ENCODE measurements around the gene ZNF611. TPM values are rescaled to one million over a fixed set of nuclear protein-coding genes. Genes with fewer than 3 reads are reported as not detected.
"Not testable (repeated sequence)": the region's sequence is repeated elsewhere in the genome, so short reads cannot be mapped to it uniquely, and the experiment has no call there.

The ZNF611 gene
- total and polyA plus RNA-seq, 7 experiments from 2014 or later: 23.4 to 56.0 (median 36.8) TPM

- peak overlapping the region in 2 of 9 donors; percentile 26 to 43 for H3K27ac Mint-ChIP-seq
- peak overlapping the region in 1 of 10 donors; percentile 25 for H3K4me3 Mint-ChIP-seq
- H3K4me3 ChIP-seq (ENCODE audit: low read length); ATAC-seq; H3K4me1 ChIP-seq (ENCODE audit: control insufficient read depth in 2 of 2, insufficient read depth in 2 of 2, low read length in 2 of 2); CTCF ChIA-PET; H3K27me3 Mint-ChIP-seq; H3K27me3 ChIP-seq (ENCODE audit: control insufficient read depth in 2 of 2, insufficient read depth in 2 of 2, low read length in 2 of 2); intact Hi-C loops (cut with micrococcal nuclease); DNase-seq; POLR2A ChIA-PET; H3K27ac ChIP-seq (ENCODE audit: low read depth, low read length): not testable (repeated sequence)
- H3K4me1 Mint-ChIP-seq: peaks cover 0 to 13% (median 0%) of the 10 kb centered on the region in 7 donors
- peaks cover 25 to 90% (median 88%) of the 10 kb centered on the region in 5 donors for H3K36me3 Mint-ChIP-seq
- Histone ChIP-seq H3K36me3 (ENCODE audit: control insufficient read depth in 2 of 3, insufficient read depth in 3 of 3, low read length in 3 of 3) (peaks cover 4 to 65% (median 18%) of the 10 kb centered on the region in 3 experiments), H3K9me3 (ENCODE audit: control insufficient read depth in 2 of 3, low read length in 3 of 3) (peaks cover 0 to 28% (median 6%) of the 10 kb centered on the region in 3 experiments)
- peaks cover 4 to 91% (median 53%) of the 10 kb centered on the region in 11 donors for H3K9me3 Mint-ChIP-seq
These were observed 23.2 kb downstream of the ZNF611 start for GRCh38 chr19:52711661-52712060.

- ATAC-seq: no peak
- intact Hi-C loops (cut with micrococcal nuclease): no loop called here
- Histone ChIP-seq H3K4me1 (ENCODE audit: control insufficient read depth in 2 of 2, insufficient read depth in 2 of 2, low read length in 2 of 2) (no peaks in the 10 kb centered on the region), H3K4me3 (ENCODE audit: low read length) (no peak overlapping the region), H3K27ac (ENCODE audit: low read depth, low read length) (no peak overlapping the region), H3K9me3 (ENCODE audit: control insufficient read depth in 2 of 3, low read length in 3 of 3) (peaks cover 5 to 38% (median 14%) of the 10 kb centered on the region in 3 experiments), H3K27me3 (ENCODE audit: control insufficient read depth in 2 of 2, insufficient read depth in 2 of 2, low read length in 2 of 2) (no peaks in the 10 kb centered on the region), H3K36me3 (ENCODE audit: control insufficient read depth in 2 of 3, insufficient read depth in 3 of 3, low read length in 3 of 3) (peaks cover 11 to 77% (median 30%) of the 10 kb centered on the region in 3 experiments)
- Mint-ChIP-seq H3K4me1 (peaks cover 0 to 3% (median 0%) of the 10 kb centered on the region in 7 donors), H3K4me3 (no peak overlapping the region), H3K36me3 (peaks cover 33 to 90% (median 88%) of the 10 kb centered on the region in 5 donors), H3K27me3 (no peaks in the 10 kb centered on the region), H3K27ac (no peak overlapping the region), H3K9me3 (peaks cover 10 to 91% (median 64%) of the 10 kb centered on the region in 11 donors)
- no peak for DNase-seq
- POLR2A ChIA-PET: no interaction called here
- CTCF ChIA-PET: no interaction called here
These were observed 24.3 kb downstream of the ZNF611 start for GRCh38 chr19:52710538-52710937.

- H3K4me1 Mint-ChIP-seq; intact Hi-C loops (cut with micrococcal nuclease); CTCF ChIA-PET; H3K27ac ChIP-seq (ENCODE audit: low read depth, low read length); H3K4me3 Mint-ChIP-seq; DNase-seq; H3K27me3 ChIP-seq (ENCODE audit: control insufficient read depth in 2 of 2, insufficient read depth in 2 of 2, low read length in 2 of 2); H3K4me1 ChIP-seq (ENCODE audit: control insufficient read depth in 2 of 2, insufficient read depth in 2 of 2, low read length in 2 of 2); POLR2A ChIA-PET; H3K27me3 Mint-ChIP-seq; ATAC-seq; H3K4me3 ChIP-seq (ENCODE audit: low read length); H3K27ac Mint-ChIP-seq: not testable (repeated sequence)
- Histone ChIP-seq H3K9me3 (ENCODE audit: control insufficient read depth in 2 of 3, low read length in 3 of 3) (peaks cover 7 to 73% (median 19%) of the 10 kb centered on the region in 3 experiments), H3K36me3 (ENCODE audit: control insufficient read depth in 2 of 3, insufficient read depth in 3 of 3, low read length in 3 of 3) (peaks cover 11 to 45% (median 24%) of the 10 kb centered on the region in 3 experiments)
- H3K36me3 Mint-ChIP-seq: peaks cover 30 to 75% (median 64%) of the 10 kb centered on the region in 5 donors
- peaks cover 13 to 96% (median 75%) of the 10 kb centered on the region in 11 donors for H3K9me3 Mint-ChIP-seq
These were observed 29.2 kb downstream of the ZNF611 start for GRCh38 chr19:52705615-52706014.

- ATAC-seq (no peak), DNase-seq (no peak)
- Mint-ChIP-seq H3K27ac (no peak overlapping the region), H3K4me1 (peaks cover 0 to 2% (median 0%) of the 10 kb centered on the region in 7 donors), H3K4me3 (no peak overlapping the region), H3K9me3 (peaks cover 13 to 98% (median 70%) of the 10 kb centered on the region in 11 donors), H3K36me3 (peaks cover 30 to 71% (median 53%) of the 10 kb centered on the region in 5 donors), H3K27me3 (no peaks in the 10 kb centered on the region)
- H3K4me3 ChIP-seq (ENCODE audit: low read length): no peak overlapping the region
- no peak overlapping the region for H3K27ac ChIP-seq (ENCODE audit: low read depth, low read length)
- CTCF ChIA-PET: no interaction called here
- no peaks in the 10 kb centered on the region for H3K27me3 ChIP-seq (ENCODE audit: control insufficient read depth in 2 of 2, insufficient read depth in 2 of 2, low read length in 2 of 2)
- intact Hi-C loops (cut with micrococcal nuclease): no loop called here
- POLR2A ChIA-PET: no interaction called here
- H3K4me1 ChIP-seq (ENCODE audit: control insufficient read depth in 2 of 2, insufficient read depth in 2 of 2, low read length in 2 of 2): no peaks in the 10 kb centered on the region
- peaks cover 11 to 33% (median 16%) of the 10 kb centered on the region in 3 experiments for H3K36me3 ChIP-seq (ENCODE audit: control insufficient read depth in 2 of 3, insufficient read depth in 3 of 3, low read length in 3 of 3)
- peaks cover 7 to 77% (median 19%) of the 10 kb centered on the region in 3 experiments for H3K9me3 ChIP-seq (ENCODE audit: control insufficient read depth in 2 of 3, low read length in 3 of 3)
These were observed 30.9 kb downstream of the ZNF611 start for GRCh38 chr19:52703917-52704316.

- POLR2A ChIA-PET: interaction anchor here (0.7 kb wide), 1 partner anchor 92 kb away, joined by 3 read pairs; no protein-coding TSS in a partner anchor
- CTCF ChIA-PET: no interaction called here
- H3K27me3 Mint-ChIP-seq: no peaks in the 10 kb centered on the region
- no peaks in the 10 kb centered on the region for H3K27me3 ChIP-seq (ENCODE audit: control insufficient read depth in 2 of 2, insufficient read depth in 2 of 2, low read length in 2 of 2)
- peaks cover 9 to 95% (median 54%) of the 10 kb centered on the region in 11 donors for H3K9me3 Mint-ChIP-seq
- H3K27ac ChIP-seq (ENCODE audit: low read depth, low read length): no peak overlapping the region
- intact Hi-C loops (cut with micrococcal nuclease): no loop called here
- DNase-seq (no peak), ATAC-seq (no peak)
- H3K27ac Mint-ChIP-seq: no peak overlapping the region
- H3K36me3 Mint-ChIP-seq: peaks cover 14 to 48% (median 23%) of the 10 kb centered on the region in 5 donors
- H3K36me3 ChIP-seq (ENCODE audit: control insufficient read depth in 2 of 3, insufficient read depth in 3 of 3, low read length in 3 of 3): peaks cover 0 to 5% (median 2%) of the 10 kb centered on the region in 3 experiments
- peak overlapping the region in 1 of 10 donors; percentile 58 for H3K4me3 Mint-ChIP-seq
- H3K4me3 ChIP-seq (ENCODE audit: low read length): no peak overlapping the region
- peaks cover 0 to 2% (median 0%) of the 10 kb centered on the region in 7 donors for H3K4me1 Mint-ChIP-seq
- no peaks in the 10 kb centered on the region for H3K4me1 ChIP-seq (ENCODE audit: control insufficient read depth in 2 of 2, insufficient read depth in 2 of 2, low read length in 2 of 2)
- H3K9me3 ChIP-seq (ENCODE audit: control insufficient read depth in 2 of 3, low read length in 3 of 3): peaks cover 3 to 52% (median 6%) of the 10 kb centered on the region in 3 experiments
These were observed 34.2 kb downstream of the ZNF611 start for GRCh38 chr19:52700673-52701072.

- H3K4me3 Mint-ChIP-seq; H3K4me1 ChIP-seq (ENCODE audit: control insufficient read depth in 2 of 2, insufficient read depth in 2 of 2, low read length in 2 of 2); CTCF ChIA-PET; ATAC-seq; H3K27ac ChIP-seq (ENCODE audit: low read depth, low read length); H3K27me3 ChIP-seq (ENCODE audit: control insufficient read depth in 2 of 2, insufficient read depth in 2 of 2, low read length in 2 of 2); intact Hi-C loops (cut with micrococcal nuclease); H3K4me1 Mint-ChIP-seq; H3K36me3 ChIP-seq (ENCODE audit: control insufficient read depth in 2 of 3, insufficient read depth in 3 of 3, low read length in 3 of 3); DNase-seq; H3K4me3 ChIP-seq (ENCODE audit: low read length); H3K27ac Mint-ChIP-seq; H3K27me3 Mint-ChIP-seq; POLR2A ChIA-PET: not testable (repeated sequence)
- peaks cover 0 to 89% (median 46%) of the 10 kb centered on the region in 11 donors for H3K9me3 Mint-ChIP-seq
- peaks cover 0 to 41% (median 5%) of the 10 kb centered on the region in 3 experiments for H3K9me3 ChIP-seq (ENCODE audit: control insufficient read depth in 2 of 3, low read length in 3 of 3)
- H3K36me3 Mint-ChIP-seq: peaks cover 3 to 37% (median 12%) of the 10 kb centered on the region in 5 donors
These were observed 35.3 kb downstream of the ZNF611 start for GRCh38 chr19:52699555-52699954.

GRCh38 chr19:52695996-52696395, 38.8 kb downstream of the ZNF611 start:
- H3K27me3 ChIP-seq (ENCODE audit: control insufficient read depth in 2 of 2, insufficient read depth in 2 of 2, low read length in 2 of 2): no peaks in the 10 kb centered on the region
- intact Hi-C loops (cut with micrococcal nuclease): no loop called here
- H3K27ac ChIP-seq (ENCODE audit: low read depth, low read length): no peak overlapping the region
- no peaks in the 10 kb centered on the region for H3K36me3 ChIP-seq (ENCODE audit: control insufficient read depth in 2 of 3, insufficient read depth in 3 of 3, low read length in 3 of 3)
- H3K4me3 ChIP-seq (ENCODE audit: low read length): no peak overlapping the region
- peaks cover 0 to 2% of the 10 kb centered on the region in 2 donors for H3K4me1 ChIP-seq (ENCODE audit: control insufficient read depth in 2 of 2, insufficient read depth in 2 of 2, low read length in 2 of 2)
- Mint-ChIP-seq H3K27ac (no peak overlapping the region), H3K9me3 (peaks cover 0 to 53% (median 25%) of the 10 kb centered on the region in 11 donors), H3K27me3 (no peaks in the 10 kb centered on the region), H3K36me3 (peaks cover 0 to 24% (median 6%) of the 10 kb centered on the region in 5 donors), H3K4me3 (no peak overlapping the region), H3K4me1 (peaks cover under 1 to 5% (median 2%) of the 10 kb centered on the region in 7 donors)
- H3K9me3 ChIP-seq (ENCODE audit: control insufficient read depth in 2 of 3, low read length in 3 of 3): peaks cover 0 to 13% (median 2%) of the 10 kb centered on the region in 3 experiments
- ChIA-PET CTCF (no interaction called here), POLR2A (no interaction called here)
- DNase-seq (no peak), ATAC-seq (no peak)
